HG02973 (cell line): ENCODE results near the gene DNAL1.
"Not testable (repeated sequence)": the region's sequence is repeated elsewhere in the genome, so short reads cannot be mapped to it uniquely, and the experiment has no call there.

Experiments used
- ATAC-seq: cut with Tn5 transposase; IDR thresholded peaks from one replicate; pipeline ENCODE4 v1.9.1; 2021; ENCODE audit warnings: moderate library complexity; ENCODE audit not compliant: unreplicated experiment

The DNAL1 gene, protein sequence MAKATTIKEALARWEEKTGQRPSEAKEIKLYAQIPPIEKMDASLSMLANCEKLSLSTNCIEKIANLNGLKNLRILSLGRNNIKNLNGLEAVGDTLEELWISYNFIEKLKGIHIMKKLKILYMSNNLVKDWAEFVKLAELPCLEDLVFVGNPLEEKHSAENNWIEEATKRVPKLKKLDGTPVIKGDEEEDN

DNA sequence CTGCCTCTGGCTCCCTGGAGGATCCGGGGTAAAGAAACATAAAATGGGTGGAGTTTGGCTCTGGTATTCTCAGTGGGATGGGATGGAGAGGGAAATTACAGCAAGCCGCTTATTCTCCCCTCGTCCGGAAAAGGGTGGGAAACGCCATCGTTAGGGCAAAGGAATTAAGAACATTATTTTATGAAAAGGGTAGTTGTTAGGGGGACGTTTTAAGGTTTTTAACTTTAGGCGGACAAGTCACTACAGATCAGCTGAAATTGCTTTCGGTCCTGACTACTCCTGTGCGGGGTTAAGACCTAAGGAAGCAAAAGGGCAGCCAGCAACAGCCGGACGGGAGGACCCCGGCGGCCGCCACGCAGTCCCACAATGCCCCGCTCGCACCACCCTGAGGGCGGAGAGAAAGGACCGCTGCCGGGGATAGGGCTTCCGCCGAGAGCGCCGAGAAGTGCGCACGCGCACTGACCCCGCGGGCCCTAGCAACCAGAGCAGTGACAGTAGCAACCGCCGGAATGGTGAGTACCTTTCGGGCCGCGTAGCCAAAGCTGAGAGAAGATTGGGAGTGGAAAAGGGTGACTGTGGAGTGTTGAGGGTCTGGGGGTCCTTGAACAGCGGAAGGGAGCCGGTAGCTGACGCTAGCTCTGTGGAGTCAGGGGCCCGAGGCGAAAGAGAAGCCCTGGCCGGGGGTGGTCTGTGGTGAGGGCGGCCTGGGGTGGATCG is at the start of gene DNAL1:
DNAL1 (plus strand) TSS at position 456 of the 717 bp plus-strand sequence; CDS start at position 510, 54 bp downstream.
- peak; percentile 92 for ATAC-seq

DNA sequence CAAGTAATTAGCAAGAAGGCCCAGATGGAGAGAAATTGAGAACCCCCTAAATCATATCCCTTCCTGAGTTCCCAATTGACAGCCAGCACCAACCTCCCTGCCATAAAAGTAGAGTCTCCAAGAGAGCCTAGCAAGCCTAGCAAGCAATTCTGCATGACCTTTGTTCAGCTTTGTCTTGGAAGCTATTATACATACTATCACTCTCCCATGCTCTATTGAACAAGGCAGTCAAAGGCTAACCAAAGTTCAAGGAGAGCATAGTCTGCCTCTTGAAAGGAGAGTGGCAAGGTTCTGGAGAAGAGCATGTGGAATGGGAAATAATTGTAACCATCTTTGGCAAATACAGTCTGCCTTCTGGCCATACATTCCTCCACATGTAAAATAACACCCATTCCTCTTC is 45.3 kb upstream of the DNAL1 start:
- ATAC-seq: no peak

DNA sequence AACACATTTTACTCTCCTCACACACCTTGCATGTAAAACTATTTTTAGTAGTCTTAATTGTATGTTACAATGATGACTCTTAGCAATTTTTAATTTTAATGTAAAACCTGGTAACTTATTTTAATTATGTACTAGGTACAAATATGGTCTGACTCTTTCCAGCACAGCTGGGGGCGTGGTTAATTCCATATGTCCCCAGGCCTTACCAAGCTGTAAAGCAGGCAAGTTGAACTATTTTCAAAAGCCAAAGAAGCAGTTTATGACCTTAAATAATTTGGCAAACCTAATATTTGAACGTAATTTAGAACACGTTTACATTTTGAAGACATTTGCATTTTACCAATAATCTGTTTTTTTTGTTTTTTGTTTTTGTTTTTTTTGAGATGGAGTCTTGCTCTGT is 41.8 kb upstream of the DNAL1 start:
- no peak for ATAC-seq

DNA sequence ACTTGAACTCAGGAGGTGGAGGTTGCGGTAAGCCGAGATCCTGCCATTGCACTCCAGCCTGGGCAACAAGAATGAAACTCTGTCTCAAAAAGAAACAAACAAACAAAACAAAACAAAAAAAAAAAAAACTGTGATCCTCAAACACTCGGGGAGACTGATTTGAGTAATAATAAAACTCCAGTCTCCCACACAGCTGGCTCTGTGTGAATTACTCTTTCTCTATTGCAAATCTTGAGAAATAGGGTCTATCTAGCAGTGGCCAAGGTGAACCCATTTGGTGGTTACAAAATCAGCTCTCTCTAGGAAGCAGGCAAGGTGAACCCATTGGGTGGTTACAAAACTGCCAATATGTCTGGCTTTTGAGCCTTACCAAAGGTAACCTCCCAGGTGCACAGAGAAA is 38.5 kb upstream of the DNAL1 start:
- no peak for ATAC-seq

DNA sequence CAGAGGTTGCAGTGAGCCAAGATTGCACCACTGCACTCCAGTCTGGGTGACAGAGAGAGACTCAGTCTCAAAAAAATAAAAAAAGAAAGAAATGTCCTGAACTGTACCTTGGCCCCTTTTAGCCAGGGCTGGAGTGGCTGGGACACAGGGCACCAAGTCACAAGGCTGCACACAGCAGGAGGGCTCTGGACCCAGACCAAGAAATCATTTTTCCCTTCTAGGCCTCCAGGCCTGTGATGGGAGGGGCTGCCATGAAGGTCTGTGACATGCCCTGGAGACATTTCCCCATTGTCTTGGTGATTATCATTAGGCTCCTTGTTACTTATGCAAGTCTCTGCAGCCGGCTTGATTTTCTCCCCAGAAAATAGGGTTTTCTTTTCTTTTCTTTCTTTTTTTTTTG is 37.5 kb upstream of the DNAL1 start:
- ATAC-seq: no peak

DNA sequence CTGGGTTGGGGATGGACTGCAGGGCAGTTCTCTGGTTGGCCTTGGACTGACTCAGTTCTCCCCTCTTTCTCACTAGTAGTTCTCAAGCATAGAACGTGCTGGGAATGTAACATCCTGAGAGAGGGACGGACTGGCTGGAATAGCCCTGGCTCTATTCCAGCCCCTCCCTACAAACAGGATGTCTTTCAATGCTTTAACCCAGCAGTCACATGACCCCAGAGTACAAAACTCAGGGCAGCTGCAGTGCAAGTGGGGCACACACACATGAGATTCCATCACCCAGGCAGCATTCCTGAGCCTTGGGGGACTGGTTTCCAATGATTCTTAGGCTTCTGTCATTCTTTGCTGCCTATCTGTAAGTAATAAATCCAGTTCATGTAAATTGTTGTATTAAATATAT is 34.1 kb upstream of the DNAL1 start:
- no peak for ATAC-seq

DNA sequence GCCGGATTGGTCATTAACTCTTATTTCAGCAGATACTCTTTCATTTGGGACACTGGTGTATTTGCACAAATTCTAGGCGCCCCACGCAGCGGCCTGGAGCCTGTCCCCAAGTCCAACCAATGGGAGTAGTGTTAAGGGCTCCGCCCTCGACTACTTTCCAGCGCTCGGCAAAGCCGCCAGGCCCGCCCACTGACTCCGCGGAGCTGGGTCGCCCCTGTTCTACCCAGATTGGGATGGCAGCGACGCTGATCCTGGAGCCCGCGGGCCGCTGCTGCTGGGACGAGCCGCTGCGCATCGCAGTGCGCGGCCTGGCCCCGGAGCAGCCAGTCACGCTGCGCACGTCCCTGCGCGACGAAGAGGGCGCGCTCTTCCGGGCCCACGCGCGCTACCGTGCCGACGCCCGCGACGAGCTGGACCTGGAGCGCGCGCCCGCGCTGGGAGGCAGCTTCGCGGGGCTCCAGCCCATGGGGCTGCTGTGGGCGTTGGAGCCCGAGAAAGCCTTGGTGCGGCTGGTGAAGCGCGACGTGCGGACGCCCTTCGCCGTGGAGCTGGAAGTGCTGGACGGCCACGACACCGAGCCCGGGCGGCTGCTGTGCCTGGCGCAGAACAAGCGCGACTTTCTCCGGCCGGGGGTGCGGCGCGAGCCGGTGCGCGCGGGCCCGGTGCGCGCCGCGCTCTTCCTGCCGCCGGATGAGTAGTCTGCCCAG is 32.3 kb upstream of the DNAL1 start, which contains the start of gene ACOT6:
ACOT6 (plus strand) TSS at position 179 of the 707 bp plus-strand sequence; CDS start at position 234, 55 bp downstream.
- ATAC-seq: peak; percentile 58

DNA sequence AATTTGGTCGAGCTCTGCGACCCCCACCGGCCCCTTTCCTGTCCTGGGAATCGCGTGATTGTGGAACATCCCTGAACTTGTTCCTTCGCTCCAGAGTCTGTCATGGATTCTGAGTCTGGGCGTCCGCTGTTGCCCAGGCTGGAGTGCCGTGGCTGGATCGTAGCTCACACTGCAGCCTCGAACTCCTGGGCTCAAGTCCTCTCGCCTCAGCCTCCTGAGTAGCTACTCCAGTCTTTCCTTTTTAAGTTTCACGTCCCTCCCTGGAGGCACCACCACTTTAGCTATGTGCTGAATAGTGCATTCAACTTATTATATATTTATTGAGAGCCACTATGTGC is 31.8 kb upstream of the DNAL1 start:
- no peak for ATAC-seq

DNA sequence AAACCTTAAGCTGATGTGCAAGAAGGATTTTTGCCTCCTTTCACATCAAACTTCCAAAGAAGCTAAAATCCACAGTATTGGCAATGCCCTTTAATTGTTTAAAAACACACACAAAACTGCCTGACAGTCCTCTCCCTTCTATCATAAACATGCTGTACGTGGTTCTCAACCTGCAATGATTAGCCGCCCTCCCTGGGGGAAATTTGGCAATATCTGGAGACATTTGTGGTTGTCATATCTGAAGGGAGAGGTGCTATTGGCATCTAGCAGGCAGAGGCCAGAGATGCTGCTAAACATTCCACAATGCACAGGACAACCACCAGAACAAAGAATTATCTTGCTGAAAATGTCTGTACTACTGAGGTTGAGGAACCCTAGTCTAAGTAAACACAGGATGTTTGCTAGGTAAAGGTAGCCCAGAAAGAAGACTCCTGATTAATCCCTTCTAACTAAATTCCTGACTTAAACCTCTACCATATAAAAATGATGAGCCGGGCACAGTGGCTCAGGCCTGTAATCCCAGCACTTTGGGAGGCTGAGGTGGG is 31.3 kb upstream of the DNAL1 start:
- ATAC-seq: no peak

DNA sequence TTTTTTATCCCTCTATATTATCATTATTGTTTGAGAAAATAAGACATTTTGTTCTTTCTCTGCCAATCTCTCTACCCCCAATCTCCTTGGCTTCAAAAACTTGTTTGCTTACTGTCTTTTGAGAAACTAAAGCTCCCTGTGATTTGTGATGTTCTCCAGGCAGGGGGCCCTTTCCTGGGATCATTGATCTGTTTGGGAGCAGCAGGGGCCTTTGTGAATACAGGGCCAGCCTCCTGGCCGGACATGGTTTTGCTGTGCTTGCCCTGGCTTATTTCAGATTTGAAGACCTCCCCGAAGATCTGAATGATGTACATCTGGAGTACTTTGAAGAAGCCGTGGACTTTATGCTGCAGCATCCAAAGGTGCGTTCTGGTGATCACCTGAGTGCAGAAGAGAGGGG is 28.0 kb upstream of the DNAL1 start:
- no peak for ATAC-seq

DNA sequence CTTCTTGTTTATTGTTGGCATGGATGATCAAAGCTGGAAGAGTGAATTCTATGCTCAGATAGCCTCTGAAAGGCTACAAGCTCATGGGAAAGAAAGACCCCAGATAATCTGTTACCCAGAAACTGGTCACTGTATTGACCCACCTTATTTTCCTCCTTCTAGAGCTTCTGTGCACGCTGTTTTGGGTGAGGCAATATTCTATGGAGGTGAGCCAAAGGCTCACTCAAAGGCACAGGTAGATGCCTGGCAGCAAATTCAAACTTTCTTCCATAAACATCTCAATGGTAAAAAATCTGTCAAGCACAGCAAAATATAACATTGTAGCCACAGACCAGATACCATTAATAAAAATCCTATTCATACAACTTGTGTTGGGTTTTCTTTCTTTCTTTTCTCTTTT is 25.3 kb upstream of the DNAL1 start:
- no peak for ATAC-seq

DNA sequence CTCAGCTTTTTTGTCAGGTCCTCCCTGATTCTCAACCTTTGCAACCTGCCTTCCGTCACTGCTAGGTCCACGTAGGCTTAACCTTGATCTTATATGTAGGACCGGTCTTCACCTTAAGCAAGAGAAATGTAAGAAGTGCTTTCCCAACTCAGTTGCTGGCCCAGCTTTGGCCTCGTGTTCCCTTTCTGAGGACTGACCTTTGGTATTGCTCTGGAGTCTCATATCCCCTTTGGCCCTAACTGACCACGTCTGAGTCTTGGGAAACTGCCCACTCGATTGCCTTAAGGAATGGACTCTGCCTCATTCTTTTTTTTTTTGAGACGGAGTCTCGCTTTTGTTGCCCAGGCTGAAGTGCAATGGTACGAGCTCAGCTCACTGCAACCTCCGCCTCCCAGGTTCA is 24.5 kb upstream of the DNAL1 start:
- ATAC-seq: no peak

DNA sequence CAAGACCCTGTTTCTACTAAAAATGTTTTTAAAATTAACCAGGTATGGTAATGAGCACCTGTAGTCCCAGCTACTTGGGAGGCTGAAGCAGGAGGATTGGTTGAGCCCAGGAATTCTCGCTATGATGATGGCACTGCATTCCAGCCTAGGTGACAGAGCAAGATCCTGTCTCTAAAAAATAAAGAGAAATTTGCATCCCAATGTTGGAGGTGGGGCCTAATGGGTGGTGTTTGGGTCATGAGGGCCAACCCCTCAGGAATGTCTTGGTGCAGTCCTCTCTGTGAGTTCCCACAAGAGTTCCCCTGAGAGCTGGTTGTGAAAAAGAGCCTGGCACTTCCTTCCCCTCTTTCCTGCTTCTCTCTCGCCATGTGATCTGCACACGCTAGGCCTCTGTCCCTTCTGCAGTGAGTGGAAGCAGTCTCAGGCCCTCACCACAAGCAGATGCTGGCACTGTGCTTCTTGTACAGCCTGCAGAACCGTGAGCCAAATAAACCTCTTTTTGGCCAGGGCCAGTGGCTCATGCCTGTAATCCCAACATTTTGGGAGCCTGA is 21.2 kb upstream of the DNAL1 start:
- no peak for ATAC-seq

DNA sequence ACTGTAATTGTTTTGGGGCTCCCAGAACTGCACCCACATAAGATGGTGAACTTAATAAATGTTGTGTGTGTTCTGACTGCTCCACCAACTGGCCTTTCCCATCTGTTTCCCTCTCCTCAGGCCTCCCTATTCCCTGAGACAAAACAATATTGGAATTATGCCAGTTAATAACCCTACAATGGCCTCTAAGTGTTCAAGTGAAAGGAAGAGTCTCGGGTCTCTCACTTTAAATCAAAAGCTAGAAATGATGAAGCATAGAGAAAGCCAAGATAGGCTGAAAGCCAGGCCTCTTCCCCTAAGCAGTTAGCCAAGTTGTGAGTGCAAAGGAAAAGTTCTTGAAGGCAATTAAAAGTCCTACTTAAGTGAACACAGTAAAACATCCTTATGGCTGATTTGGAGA is 19.1 kb upstream of the DNAL1 start:
- no peak for ATAC-seq

DNA sequence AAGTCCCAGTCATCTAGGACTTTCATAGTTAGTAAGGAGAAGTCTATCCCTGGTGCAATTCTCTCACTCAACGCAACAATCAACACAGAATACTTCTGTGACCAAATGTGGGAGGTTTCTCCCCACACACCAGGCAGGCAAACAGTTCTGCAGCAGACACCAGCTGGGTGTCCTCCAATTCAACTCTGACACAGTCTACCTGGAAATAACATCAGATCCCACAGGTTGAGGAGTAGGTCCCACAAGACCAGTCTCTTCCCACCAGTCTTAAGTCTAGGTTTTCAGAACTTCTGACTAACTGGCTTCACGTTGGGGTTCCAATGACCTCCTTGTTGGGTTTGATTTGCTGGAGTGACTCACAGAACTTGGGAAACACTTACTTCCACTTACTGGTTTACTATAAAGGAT is 17.6 kb upstream of the DNAL1 start:
- ATAC-seq: no peak

DNA sequence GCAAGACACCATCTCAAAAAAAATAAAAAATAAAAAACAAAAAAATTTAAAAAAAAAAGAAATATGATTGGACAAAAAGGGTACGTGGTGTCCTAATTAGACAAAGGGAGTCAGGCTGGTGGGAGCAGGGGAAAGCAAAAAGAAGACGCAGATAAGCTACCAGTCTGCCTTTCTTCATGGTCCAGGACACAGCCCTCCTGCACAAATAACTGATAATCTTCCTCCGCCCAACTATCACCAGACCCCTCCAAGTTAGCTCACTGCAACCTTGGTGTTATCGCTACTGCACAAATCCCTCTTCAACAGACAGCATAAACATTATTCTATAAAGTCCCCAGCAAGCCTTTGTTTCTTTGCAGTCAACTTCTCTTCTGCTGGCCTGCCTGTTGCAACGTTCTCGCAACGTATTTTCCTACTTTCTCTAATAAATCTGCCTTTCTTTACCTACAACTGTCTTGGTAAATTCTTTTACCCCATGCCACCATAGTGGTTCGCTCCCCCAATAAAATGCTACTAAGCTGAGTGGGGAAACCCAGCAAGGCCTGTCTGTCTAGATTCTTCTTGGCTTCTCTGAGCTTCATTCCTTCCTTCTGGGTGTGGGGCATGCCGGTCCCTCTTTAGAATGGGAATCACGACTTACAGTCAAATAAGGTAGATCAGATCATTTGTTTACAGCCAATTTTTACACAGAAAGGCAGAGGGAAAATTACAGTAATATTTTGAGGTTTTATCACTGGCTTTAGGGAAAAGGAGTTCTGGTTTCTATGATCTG is 14.6 kb upstream of the DNAL1 start:
- ATAC-seq: no peak

DNA sequence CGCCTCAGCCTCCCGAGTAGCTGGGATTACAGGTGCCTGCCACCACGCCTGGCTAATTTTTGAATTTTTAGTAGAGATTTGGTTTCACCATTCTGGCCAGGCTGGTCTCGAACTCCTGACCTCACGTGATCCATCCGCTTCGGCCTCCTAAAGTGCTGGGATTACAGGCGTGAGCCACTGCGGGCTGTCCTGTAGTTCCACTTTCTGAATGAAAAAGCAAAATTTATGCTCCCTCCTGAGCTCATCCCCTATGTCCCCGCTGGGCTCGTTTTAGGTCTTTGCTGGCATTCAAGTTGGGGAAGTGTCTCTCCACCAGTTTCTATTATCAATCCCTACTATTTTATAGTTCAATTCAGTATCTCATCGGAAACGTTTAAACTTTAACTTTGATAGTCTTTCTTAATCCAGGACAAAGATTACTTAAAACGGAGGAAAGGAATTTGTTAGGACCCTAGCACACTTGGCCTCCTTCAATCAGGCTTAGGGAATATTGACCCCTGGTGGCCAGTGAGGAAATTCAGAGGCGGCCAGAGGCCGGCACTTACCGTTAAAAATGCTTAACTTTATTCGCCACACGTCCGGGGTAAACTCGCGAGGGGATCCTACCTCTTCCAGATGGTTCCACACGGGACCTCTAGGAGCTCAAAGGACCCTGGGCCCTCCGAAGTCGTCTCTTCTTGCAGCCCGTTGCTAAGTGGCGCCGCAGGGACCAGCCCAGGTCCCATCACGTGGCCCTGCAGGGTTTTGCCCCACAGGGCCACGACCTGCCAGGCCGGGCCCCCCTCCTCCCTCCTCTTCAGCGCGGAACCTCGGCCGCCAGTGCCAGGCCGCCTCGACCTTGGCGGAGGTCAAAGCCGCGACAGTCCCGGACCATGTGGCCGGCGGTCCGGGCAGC is 11.4 kb upstream of the DNAL1 start:
- ATAC-seq: no peak

DNA sequence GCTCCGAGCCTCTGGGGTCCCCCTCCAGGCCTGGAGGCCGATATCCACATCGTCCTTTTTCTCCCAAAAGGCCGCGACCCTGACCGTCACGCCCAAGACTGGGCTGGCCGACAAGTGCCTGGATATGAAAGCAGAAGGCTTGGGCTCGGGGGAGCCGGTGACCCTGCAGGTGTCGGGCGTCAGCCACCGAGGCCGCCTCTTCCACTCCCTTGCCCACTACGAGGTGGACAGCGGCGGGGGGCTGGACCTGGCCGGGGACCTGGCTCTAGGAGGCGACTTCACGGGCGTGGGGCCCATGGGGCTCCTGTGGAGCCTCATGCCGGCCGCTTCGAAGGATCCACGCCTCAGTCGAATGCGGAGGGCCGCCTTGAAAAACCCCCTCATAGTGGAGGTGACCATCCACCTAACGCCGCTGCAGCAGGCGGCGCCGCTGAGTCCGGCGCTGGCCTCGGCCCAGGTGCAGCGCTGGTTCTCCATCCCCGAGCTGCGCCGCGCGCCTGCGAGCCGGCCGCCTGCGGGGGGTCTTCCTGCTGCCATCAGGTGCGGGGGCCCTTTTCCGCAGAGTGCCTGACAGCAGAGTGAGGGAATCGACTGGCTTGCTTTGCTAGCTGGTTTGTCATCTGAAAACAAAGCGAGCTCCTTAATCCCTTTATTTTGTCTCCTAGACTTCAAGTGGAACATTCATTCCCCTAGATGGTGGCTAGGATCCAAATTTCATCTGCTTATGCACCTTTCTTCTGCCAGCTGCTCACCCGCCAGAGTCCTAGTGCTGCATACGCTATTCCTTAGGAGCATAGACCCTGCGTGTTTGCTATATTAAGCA is 10.6 kb upstream of the DNAL1 start:
- ATAC-seq: no peak

DNA sequence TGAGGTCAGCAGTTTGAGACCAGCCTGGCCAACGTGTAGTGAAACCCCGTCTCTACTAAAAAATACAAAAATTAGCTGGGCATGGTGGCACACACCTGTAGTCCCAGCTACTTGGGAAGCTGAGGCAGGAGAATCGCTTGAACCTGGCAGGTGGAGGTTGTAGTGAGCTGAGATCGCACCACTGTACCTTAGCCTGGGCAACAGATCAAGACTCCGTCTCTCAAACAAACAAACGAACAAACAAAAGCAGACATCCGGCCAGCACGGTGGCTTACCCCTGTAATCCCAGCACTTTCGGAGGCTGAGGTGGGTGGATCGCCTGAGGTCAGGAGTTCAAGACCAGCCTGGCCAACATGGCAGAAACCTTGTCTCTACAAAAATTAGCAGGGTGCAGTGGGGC is 8.4 kb upstream of the DNAL1 start:
- ATAC-seq: not testable (repeated sequence)
